Subcutaneous adipose tissue (tissue), 4 donors: ENCODE data around the gene RBP2. TPM values are rescaled to one million over a fixed set of nuclear protein-coding genes. Genes with fewer than 3 reads are reported as not detected.

Experiments used
- total RNA-seq, 4 donors: library from RNA; depleted of rRNA; stranded (reverse); fragments of >200 nt; gene quantifications; one replicate each; pipeline ENCODE4 v1.1.0, GENCODE V29; 2016
- TF ChIP-seq, protein P1 (sequence below): fragments of 450-650 bp; IDR thresholded peaks from one replicate; pipeline ENCODE4 v1.5.1; 2016; ENCODE audit warnings: low read depth, mild to moderate bottlenecking, control low read depth, antibody characterized with exemption, moderate library complexity

Gene RBP2
- total RNA-seq, 4 donors from 2014 or later = not detected

GRCh38 chr3:139434228-139434627 is 42.1 kb downstream of the RBP2 start:
- TF ChIP-seq, protein P1, sequence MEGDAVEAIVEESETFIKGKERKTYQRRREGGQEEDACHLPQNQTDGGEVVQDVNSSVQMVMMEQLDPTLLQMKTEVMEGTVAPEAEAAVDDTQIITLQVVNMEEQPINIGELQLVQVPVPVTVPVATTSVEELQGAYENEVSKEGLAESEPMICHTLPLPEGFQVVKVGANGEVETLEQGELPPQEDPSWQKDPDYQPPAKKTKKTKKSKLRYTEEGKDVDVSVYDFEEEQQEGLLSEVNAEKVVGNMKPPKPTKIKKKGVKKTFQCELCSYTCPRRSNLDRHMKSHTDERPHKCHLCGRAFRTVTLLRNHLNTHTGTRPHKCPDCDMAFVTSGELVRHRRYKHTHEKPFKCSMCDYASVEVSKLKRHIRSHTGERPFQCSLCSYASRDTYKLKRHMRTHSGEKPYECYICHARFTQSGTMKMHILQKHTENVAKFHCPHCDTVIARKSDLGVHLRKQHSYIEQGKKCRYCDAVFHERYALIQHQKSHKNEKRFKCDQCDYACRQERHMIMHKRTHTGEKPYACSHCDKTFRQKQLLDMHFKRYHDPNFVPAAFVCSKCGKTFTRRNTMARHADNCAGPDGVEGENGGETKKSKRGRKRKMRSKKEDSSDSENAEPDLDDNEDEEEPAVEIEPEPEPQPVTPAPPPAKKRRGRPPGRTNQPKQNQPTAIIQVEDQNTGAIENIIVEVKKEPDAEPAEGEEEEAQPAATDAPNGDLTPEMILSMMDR = no peak

DNA sequence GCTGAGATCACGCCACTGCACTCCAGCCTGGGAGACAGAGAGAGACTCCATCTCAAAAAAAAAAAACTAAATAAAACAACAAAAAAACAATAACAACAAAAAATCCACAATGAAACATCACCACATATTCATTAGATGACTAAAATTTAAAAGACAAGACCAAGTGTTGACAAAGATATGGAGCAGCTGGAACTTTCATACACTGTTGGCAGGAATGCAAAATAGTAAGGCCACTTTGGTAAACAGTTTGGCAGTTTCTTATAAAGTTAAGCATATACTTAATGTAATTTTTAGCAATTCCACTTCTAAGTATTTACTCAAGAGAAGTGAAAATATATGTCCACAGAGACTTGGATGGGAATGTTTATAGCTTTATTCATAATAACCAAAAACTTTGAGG is 43.2 kb downstream of the RBP2 start:
- TF ChIP-seq, protein P1 = no peak

GRCh38 chr3:139430493-139430892 is 45.8 kb downstream of the RBP2 start:
- TF ChIP-seq, protein P1 = no peak

DNA sequence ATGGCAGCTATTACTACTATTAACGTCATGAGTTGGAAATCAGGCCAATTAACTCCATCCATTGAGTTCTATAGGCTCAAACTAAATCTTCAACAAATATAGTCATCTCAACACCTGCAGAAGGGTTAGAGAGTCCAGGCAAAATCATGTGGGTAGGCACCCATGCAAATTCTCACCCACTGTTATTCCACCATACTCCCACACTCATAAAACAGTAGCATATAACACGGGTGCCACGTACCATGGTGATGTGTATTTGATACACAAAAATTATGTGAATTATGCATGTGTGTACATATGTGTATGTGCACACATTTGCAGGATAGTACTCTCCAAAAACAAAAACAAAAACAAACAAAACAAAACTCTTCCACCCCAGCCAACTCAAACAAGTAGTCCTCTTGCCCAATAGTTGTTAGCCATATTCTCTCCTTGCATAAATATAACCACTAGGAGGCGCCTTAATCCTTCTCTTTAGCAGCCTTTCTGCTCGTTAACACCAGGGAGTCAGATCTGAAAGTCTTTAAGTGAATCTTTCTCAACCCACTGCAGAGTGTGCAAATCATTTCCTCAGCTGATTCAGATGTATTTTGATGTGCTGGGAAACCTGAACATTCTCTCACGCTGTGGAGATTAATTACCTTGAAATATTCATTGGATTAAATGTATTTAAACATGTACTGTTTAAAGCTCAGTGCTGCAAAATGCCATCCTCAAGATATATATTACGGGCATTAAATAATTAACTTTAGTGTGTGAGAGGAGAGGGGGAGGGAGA is 48.8 kb downstream of the RBP2 start:
- TF ChIP-seq, protein P1 = no peak

GRCh38 chr3:139425745-139426400 is 50.4 kb downstream of the RBP2 start:
- TF ChIP-seq, protein P1 = no peak

DNA sequence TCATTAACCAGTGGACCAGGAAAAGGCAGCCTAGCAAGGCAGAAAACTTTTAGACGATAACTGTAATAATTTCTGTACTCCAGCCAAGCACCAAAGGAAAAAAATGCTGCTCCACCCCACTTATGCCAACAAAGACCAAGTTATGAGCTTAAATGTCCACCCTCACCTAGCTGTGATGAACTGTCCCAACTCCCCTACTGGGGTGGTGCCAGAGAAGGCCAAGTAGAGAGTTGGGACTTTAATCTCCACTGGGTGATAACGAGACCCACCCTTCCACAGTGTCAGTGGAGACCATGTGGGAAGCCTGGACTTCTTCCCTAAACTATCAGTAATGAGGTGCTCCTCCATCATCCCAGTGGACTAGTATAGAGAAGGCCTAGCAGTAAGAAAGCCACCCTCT is 53.1 kb downstream of the RBP2 start:
- TF ChIP-seq, protein P1 = no peak

DNA sequence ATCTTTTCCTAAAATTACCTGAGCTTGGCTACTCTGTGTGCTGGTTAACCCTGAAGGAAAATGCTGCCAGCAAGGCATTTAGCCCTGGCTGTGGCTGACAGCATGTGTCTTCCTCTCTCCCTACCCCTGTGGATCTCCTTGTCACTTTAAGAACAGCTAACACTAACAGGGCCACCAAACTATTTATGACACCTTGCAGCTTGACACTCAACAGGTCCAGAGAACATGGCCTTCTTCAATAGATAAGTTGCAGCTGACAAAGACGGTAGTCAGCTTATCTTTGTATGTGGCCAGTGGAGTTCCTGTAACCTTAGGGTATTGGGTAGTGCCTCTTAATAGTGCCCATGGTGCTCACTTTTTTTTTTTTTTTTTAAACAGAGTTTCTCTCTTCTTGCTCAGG is 54.9 kb downstream of the RBP2 start:
- TF ChIP-seq, protein P1 = no peak
